ENCODE data around the gene SAYSD1. TPM values are rescaled to one million over a fixed set of nuclear protein-coding genes. Genes with fewer than 3 reads are reported as not detected.

Gene SAYSD1
- total and polyA plus RNA-seq, 2 of the 8 experiments (the other 6 are each of a cell fraction or from before 2014, with no cell fraction given) = 6.7 to 7.9 TPM

GRCh38 chr6:39143238-39143930, 28.4 kb upstream of the SAYSD1 start (continued):
- no peak for TF ChIP-seq NANOG (IDR thresholded peaks at IDR 0.05; ENCODE audit: insufficient read depth, low read depth, low read length, poor library complexity, severe bottlenecking)
- no peak for TF ChIP-seq BACH1 (IDR thresholded peaks at IDR 0.05; ENCODE audit: low read length)
- TF ChIP-seq USF2 (IDR thresholded peaks at IDR 0.05; ENCODE audit: low read length) = no peak
- TF ChIP-seq EZH2 (IDR thresholded peaks at IDR 0.05; ENCODE audit: low read depth, low read length, severe bottlenecking) = no peak
- TF ChIP-seq TAF7 (optimal IDR thresholded peaks at IDR 0.05; ENCODE audit: borderline replicate concordance, low read depth, low read length) = no peak
- TF ChIP-seq RAD21 (IDR thresholded peaks at IDR 0.05 in 1 of 2, conservative IDR thresholded peaks at IDR 0.05 in 1 of 2; ENCODE audit: low read depth in 2 of 2, low read length in 2 of 2) = no peak
- TF ChIP-seq RNF2 (IDR thresholded peaks at IDR 0.05; ENCODE audit: borderline replicate concordance, low read depth, low read length, missing control alignments, poor library complexity, severe bottlenecking) = no peak
- TF ChIP-seq RFX5 (IDR thresholded peaks at IDR 0.05; ENCODE audit: borderline replicate concordance, low read depth, low read length) = no peak

Data from H1 (cell line).